Effector memory CD8-positive, alpha-beta T cell (primary cell): ENCODE measurements around the gene PPP2R2C.

Experiments
- ATAC-seq: fragments of 150-1000 bp; cut with Tn5 transposase; replicated peaks from 2 replicates; pipeline ENCODE4 v1.10.0; 2021; ENCODE audit warnings: mild to moderate bottlenecking, moderate library complexity
- DNase-seq, 3 experiments: peaks; one replicate each; pipeline ENCODE4 v3.0.0; 2021
- H3K27ac Mint-ChIP-seq, 2 donors: one replicate each; pipeline ENCODE4 v1.8.0; 2022; ENCODE audit warnings: mild to moderate bottlenecking in 2 of 2, mixed read lengths in 2 of 2, moderate library complexity in 2 of 2
- H3K27me3 Mint-ChIP-seq, 2 donors: one replicate each; pipeline ENCODE4 v1.8.0; 2022; ENCODE audit warnings: mixed read lengths in 2 of 2
- H3K36me3 Mint-ChIP-seq: one replicate; pipeline ENCODE4 v1.8.0; 2022; ENCODE audit warnings: mild to moderate bottlenecking, moderate library complexity, mixed read lengths; ENCODE audit not compliant: insufficient read depth
- H3K4me1 Mint-ChIP-seq, 2 donors: one replicate each; pipeline ENCODE4 v1.8.0; 2022; ENCODE audit warnings: low read depth in 2 of 2, mixed read lengths in 2 of 2
- H3K4me3 Mint-ChIP-seq, 2 donors: one replicate each; pipeline ENCODE4 v1.8.0; 2022; ENCODE audit warnings: mild to moderate bottlenecking in 2 of 2, mixed read lengths in 2 of 2, moderate library complexity in 2 of 2
- H3K9me3 Mint-ChIP-seq, 2 donors: one replicate each; pipeline ENCODE4 v1.8.0; 2022; ENCODE audit warnings: mixed read lengths in 2 of 2

The PPP2R2C gene

GRCh38 chr4:6445403-6446129, 26.8 kb downstream of the PPP2R2C start:
- Mint-ChIP-seq H3K9me3 (no peaks in the 10 kb centered on the region), H3K27ac (no peak overlapping the region), H3K4me1 (peaks cover 8 to 10% of the 10 kb centered on the region in 2 donors), H3K4me3 (no peak overlapping the region), H3K27me3 (peaks cover 38 to 77% of the 10 kb centered on the region in 2 donors), H3K36me3 (peaks cover 5% of the 10 kb centered on the region)
- DNase-seq (no peak), ATAC-seq (no peak)

- Mint-ChIP-seq H3K27me3 (peaks cover 32 to 77% of the 10 kb centered on the region in 2 donors), H3K36me3 (peaks cover 5% of the 10 kb centered on the region), H3K4me1 (peaks cover 8 to 10% of the 10 kb centered on the region in 2 donors), H3K4me3 (no peak overlapping the region), H3K9me3 (no peaks in the 10 kb centered on the region), H3K27ac (no peak overlapping the region)
- DNase-seq (no peak), ATAC-seq (no peak)
Measured at GRCh38 chr4:6444582-6444981, 27.8 kb downstream of the PPP2R2C start.

- DNase-seq (no peak), ATAC-seq (peak; percentile 57)
- Mint-ChIP-seq H3K27ac (peak overlapping the region in 1 of 2 donors; percentile 6), H3K4me1 (peaks cover 8 to 10% of the 10 kb centered on the region in 2 donors), H3K9me3 (no peaks in the 10 kb centered on the region), H3K4me3 (peak overlapping the region in 1 of 2 donors; percentile 26), H3K27me3 (peaks cover 28 to 67% of the 10 kb centered on the region in 2 donors), H3K36me3 (peaks cover 5% of the 10 kb centered on the region)
Measured at GRCh38 chr4:6443035-6444023, 29.1 kb downstream of the PPP2R2C start.

GRCh38 chr4:6442555-6442954, 29.9 kb downstream of the PPP2R2C start:
- Mint-ChIP-seq H3K36me3 (peaks cover 5% of the 10 kb centered on the region), H3K9me3 (no peaks in the 10 kb centered on the region)
- no peak for ATAC-seq

GRCh38 chr4:6441758-6442157, 30.7 kb downstream of the PPP2R2C start:
- H3K4me1 Mint-ChIP-seq, result peaks cover 7% of the 10 kb centered on the region in 2 donors
- ATAC-seq, result no peak

More at GRCh38 chr4:6442555-6442954, 29.9 kb downstream of the PPP2R2C start:
- Mint-ChIP-seq H3K4me1 (peaks cover 8% of the 10 kb centered on the region in 2 donors), H3K27me3 (peaks cover 27 to 60% of the 10 kb centered on the region in 2 donors), H3K4me3 (no peak overlapping the region), H3K27ac (peak overlapping the region in 1 of 2 donors; percentile 6)
- no peak for DNase-seq

GRCh38 chr4:6441202-6441582, 31.2 kb downstream of the PPP2R2C start:
- H3K27ac Mint-ChIP-seq, result no peak overlapping the region
- no peak for ATAC-seq
- no peaks in the 10 kb centered on the region for H3K9me3 Mint-ChIP-seq
- H3K36me3 Mint-ChIP-seq, result peaks cover 5% of the 10 kb centered on the region
- peaks cover 4 to 7% of the 10 kb centered on the region in 2 donors for H3K4me1 Mint-ChIP-seq
- no peak overlapping the region for H3K4me3 Mint-ChIP-seq
- DNase-seq, result no peak
- peaks cover 19 to 46% of the 10 kb centered on the region in 2 donors for H3K27me3 Mint-ChIP-seq

More at GRCh38 chr4:6441758-6442157, 30.7 kb downstream of the PPP2R2C start:
- no peak overlapping the region for H3K4me3 Mint-ChIP-seq
- H3K9me3 Mint-ChIP-seq, result no peaks in the 10 kb centered on the region
- H3K27ac Mint-ChIP-seq, result no peak overlapping the region
- DNase-seq, result no peak
- peaks cover 5% of the 10 kb centered on the region for H3K36me3 Mint-ChIP-seq
- peaks cover 25 to 52% of the 10 kb centered on the region in 2 donors for H3K27me3 Mint-ChIP-seq

- Mint-ChIP-seq H3K27ac (no peak overlapping the region), H3K9me3 (no peaks in the 10 kb centered on the region), H3K27me3 (peaks cover 15 to 41% of the 10 kb centered on the region in 2 donors), H3K4me1 (peaks cover 4 to 7% of the 10 kb centered on the region in 2 donors), H3K36me3 (peaks cover 5% of the 10 kb centered on the region), H3K4me3 (no peak overlapping the region)
- DNase-seq, result no peak
- no peak for ATAC-seq
Measured at GRCh38 chr4:6440506-6441201, 31.8 kb downstream of the PPP2R2C start.

GRCh38 chr4:6439120-6439762, 33.2 kb downstream of the PPP2R2C start:
- H3K4me3 Mint-ChIP-seq, result no peak overlapping the region

GRCh38 chr4:6437826-6438238, 34.6 kb downstream of the PPP2R2C start:
- Mint-ChIP-seq H3K36me3 (no peaks in the 10 kb centered on the region), H3K9me3 (peaks cover 3 to 7% of the 10 kb centered on the region in 2 donors), H3K4me1 (peaks cover 0 to 2% of the 10 kb centered on the region in 2 donors), H3K27ac (no peak overlapping the region), H3K4me3 (no peak overlapping the region), H3K27me3 (peaks cover 10 to 34% of the 10 kb centered on the region in 2 donors)
- DNase-seq (no peak), ATAC-seq (no peak)

More at GRCh38 chr4:6439120-6439762, 33.2 kb downstream of the PPP2R2C start:
- H3K36me3 Mint-ChIP-seq, result peaks cover 5% of the 10 kb centered on the region
- ATAC-seq (no peak), DNase-seq (no peak)
- peaks cover 15 to 41% of the 10 kb centered on the region in 2 donors for H3K27me3 Mint-ChIP-seq
- no peak overlapping the region for H3K27ac Mint-ChIP-seq
- peaks cover 4 to 7% of the 10 kb centered on the region in 2 donors for H3K4me1 Mint-ChIP-seq
- H3K9me3 Mint-ChIP-seq, result peaks cover 3 to 7% of the 10 kb centered on the region in 2 donors

- ATAC-seq, result no peak
- Mint-ChIP-seq H3K9me3 (peaks cover 3 to 7% of the 10 kb centered on the region in 2 donors), H3K27ac (no peak overlapping the region), H3K4me1 (no peaks in the 10 kb centered on the region), H3K4me3 (no peak overlapping the region), H3K36me3 (no peaks in the 10 kb centered on the region), H3K27me3 (peaks cover 12 to 19% of the 10 kb centered on the region in 2 donors)
- no peak for DNase-seq
Measured at GRCh38 chr4:6435010-6435409, 37.4 kb downstream of the PPP2R2C start.

- peaks cover 3 to 7% of the 10 kb centered on the region in 2 donors for H3K9me3 Mint-ChIP-seq
- DNase-seq (no peak), ATAC-seq (no peak)
- H3K27me3 Mint-ChIP-seq, result peaks cover 19 to 36% of the 10 kb centered on the region in 2 donors
- H3K36me3 Mint-ChIP-seq, result no peaks in the 10 kb centered on the region
- H3K27ac Mint-ChIP-seq, result no peak overlapping the region
- H3K4me3 Mint-ChIP-seq, result no peak overlapping the region
- no peaks in the 10 kb centered on the region for H3K4me1 Mint-ChIP-seq
Measured at GRCh38 chr4:6430927-6431326, 41.5 kb downstream of the PPP2R2C start.

- no peak for ATAC-seq
- peaks cover 13 to 16% of the 10 kb centered on the region in 2 donors for H3K4me1 Mint-ChIP-seq
- no peaks in the 10 kb centered on the region for H3K36me3 Mint-ChIP-seq
- DNase-seq, result no peak
- H3K27me3 Mint-ChIP-seq, result peaks cover 33 to 70% of the 10 kb centered on the region in 2 donors
- no peaks in the 10 kb centered on the region for H3K9me3 Mint-ChIP-seq
- H3K4me3 Mint-ChIP-seq, result no peak overlapping the region
- no peak overlapping the region for H3K27ac Mint-ChIP-seq
Measured at GRCh38 chr4:6427439-6428090, 44.8 kb downstream of the PPP2R2C start.
